ENCODE data around the gene MAPKAP1.
A peak's percentile ranks its signal among the peaks of the same experiment; 100 is the strongest.

The MAPKAP1 gene

DNA sequence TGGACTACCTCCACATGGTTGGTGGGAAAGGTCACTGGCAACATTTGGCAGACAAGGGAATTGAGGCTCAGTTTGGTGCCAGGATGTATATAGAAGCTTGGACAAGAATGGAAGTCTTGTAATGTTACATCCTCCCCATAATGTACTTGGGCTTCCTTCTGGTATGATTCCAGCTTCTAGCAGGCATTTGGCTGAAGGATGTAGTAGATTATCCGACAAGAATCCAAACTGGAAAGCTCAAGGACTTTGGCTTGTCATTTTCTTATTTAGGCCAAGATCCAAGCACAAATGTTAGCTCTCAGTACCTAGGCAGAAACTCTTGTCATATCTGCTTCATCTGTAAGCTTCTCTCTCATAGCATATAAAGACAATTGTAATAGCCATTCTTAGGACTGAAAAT is 209.1 kb downstream of the MAPKAP1 start:
- Histone ChIP-seq H3K27me3 (ENCODE audit: insufficient read depth, insufficient read length) (no peaks in the 10 kb centered on the region), H3K4me1 (ENCODE audit: insufficient read depth, insufficient read length) (peaks cover 9% of the 10 kb centered on the region), H3K9ac (ENCODE audit: insufficient read length, low read depth) (no peak overlapping the region), H3K36me3 (ENCODE audit: insufficient read depth, insufficient read length, low read length) (no peaks in the 10 kb centered on the region), H3K9me3 (ENCODE audit: insufficient read depth, low read length) (no peaks in the 10 kb centered on the region), H3K4me3 (ENCODE audit: insufficient read length, low read depth) (no peak overlapping the region)
- no peak for TF ChIP-seq ZNF274 (IDR thresholded peaks at IDR 0.05; ENCODE audit: low read depth, low read length)
- TF ChIP-seq SUZ12 (IDR thresholded peaks at IDR 0.05; ENCODE audit: extremely low read depth, insufficient read depth, insufficient read length), result no peak
- no peak for TF ChIP-seq YY1 (IDR thresholded peaks at IDR 0.05; ENCODE audit: insufficient read depth, insufficient read length)
- no peak for DNase-seq (ENCODE audit: low read depth, low spot score)

DNA sequence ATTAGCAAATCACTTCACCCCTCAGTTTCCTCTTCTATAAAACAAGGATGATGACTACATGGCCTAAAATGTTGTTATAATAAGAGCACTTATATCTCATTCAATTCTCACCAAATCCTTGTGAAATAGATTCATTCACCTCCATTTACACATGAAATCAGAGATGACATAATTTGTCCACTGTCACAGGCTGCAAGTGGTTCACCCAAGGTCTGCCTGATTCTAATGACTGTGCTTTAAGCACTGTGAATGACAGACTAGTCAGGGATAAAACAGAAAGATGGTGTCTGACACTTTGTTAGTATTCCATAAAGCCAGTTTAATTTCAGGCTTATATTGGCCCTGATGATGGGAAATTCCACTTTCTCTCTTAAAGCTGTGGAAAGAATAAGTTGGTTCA is 209.5 kb downstream of the MAPKAP1 start:
- no peaks in the 10 kb centered on the region for H3K9me3 ChIP-seq (ENCODE audit: insufficient read depth, low read length)
- TF ChIP-seq YY1 (IDR thresholded peaks at IDR 0.05; ENCODE audit: insufficient read depth, insufficient read length) (no peak), ZNF274 (IDR thresholded peaks at IDR 0.05; ENCODE audit: low read depth, low read length) (no peak), SUZ12 (IDR thresholded peaks at IDR 0.05; ENCODE audit: extremely low read depth, insufficient read depth, insufficient read length) (no peak)
- no peak overlapping the region for H3K9ac ChIP-seq (ENCODE audit: insufficient read length, low read depth)
- peaks cover 9% of the 10 kb centered on the region for H3K4me1 ChIP-seq (ENCODE audit: insufficient read depth, insufficient read length)
- H3K4me3 ChIP-seq (ENCODE audit: insufficient read length, low read depth), result no peak overlapping the region
- DNase-seq (ENCODE audit: low read depth, low spot score), result no peak
- H3K36me3 ChIP-seq (ENCODE audit: insufficient read depth, insufficient read length, low read length), result no peaks in the 10 kb centered on the region
- H3K27me3 ChIP-seq (ENCODE audit: insufficient read depth, insufficient read length), result no peaks in the 10 kb centered on the region

DNA sequence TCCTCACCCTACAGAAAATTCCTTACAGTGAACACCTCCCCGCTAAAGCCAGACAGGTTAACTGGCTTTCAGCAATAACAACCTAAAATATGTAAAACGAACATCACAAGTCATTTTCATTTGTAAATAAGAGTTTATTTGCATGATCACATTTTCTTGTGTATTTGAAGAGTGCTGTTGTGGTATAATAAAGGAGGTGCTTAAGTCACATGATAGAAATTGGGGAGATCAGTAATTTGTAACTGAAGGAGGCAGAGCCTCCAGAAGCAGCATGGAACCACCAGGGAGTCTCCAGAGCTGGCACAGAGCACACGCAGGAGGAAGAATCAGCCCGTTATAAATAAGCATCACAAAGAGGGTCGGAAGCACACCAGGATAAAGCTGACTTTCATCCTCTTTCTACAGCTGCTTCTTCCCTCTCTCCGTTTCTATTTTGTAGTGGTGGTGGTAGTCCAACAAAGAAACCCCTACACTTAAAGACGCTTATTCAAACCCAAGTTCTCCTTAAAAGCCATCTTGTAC is 210.6 kb downstream of the MAPKAP1 start:
- Histone ChIP-seq H3K4me1 (ENCODE audit: insufficient read depth, insufficient read length) (peaks cover 9% of the 10 kb centered on the region), H3K36me3 (ENCODE audit: insufficient read depth, insufficient read length, low read length) (no peaks in the 10 kb centered on the region), H3K9me3 (ENCODE audit: insufficient read depth, low read length) (no peaks in the 10 kb centered on the region), H3K27me3 (ENCODE audit: insufficient read depth, insufficient read length) (no peaks in the 10 kb centered on the region), H3K9ac (ENCODE audit: insufficient read length, low read depth) (no peak overlapping the region), H3K4me3 (ENCODE audit: insufficient read length, low read depth) (no peak overlapping the region)
- no peak for DNase-seq (ENCODE audit: low read depth, low spot score)
- TF ChIP-seq SUZ12 (IDR thresholded peaks at IDR 0.05; ENCODE audit: extremely low read depth, insufficient read depth, insufficient read length), result no peak

DNA sequence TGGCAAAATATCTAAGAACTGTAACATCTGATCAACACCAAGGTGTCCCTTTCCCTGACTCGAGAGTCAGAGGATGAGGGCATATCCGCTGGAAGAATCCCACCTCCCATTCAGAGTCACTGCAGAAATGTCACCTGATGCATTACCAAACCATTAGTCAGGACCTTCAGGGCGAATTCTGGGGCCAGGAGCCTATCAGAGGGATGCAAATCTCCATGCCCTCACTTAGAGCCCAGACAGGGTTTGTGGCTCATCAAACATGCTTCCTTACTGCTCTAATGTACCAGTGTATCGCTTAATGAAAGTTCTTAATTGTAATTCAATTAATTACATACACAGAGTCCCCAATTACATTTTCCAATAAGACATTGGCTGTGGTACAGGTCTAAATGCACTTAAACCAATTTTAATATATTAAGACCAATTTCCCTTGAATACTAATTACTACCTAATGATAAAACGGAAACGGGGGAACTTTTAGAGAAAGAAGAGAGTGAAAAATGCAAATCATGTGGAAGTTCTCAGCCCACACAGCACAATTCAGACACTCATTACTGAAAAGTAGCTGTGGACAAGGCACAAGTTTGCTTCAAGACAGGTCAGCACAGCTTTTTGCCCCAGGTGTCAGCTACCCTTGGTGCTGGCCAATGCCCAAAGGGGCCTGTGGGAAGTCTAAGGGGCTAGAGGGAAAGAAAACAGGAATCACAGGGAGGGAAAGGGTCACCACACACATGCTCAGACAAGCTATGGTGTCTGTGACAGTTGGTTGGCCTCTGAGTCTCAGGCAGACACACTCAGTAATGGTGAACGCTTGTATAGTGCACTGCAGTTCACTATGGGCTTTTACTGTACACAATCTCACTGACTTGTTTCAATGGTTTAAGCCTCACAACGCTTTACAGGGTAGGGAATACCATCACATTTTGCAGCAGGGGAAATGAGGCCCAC is 211.6 kb downstream of the MAPKAP1 start:
- TF ChIP-seq ZNF274 (IDR thresholded peaks at IDR 0.05; ENCODE audit: low read depth, low read length), result no peak
- no peak for TF ChIP-seq YY1 (IDR thresholded peaks at IDR 0.05; ENCODE audit: insufficient read depth, insufficient read length)
- TF ChIP-seq SUZ12 (IDR thresholded peaks at IDR 0.05; ENCODE audit: extremely low read depth, insufficient read depth, insufficient read length), result no peak
- Histone ChIP-seq H3K4me1 (ENCODE audit: insufficient read depth, insufficient read length) (peaks cover 9% of the 10 kb centered on the region), H3K27me3 (ENCODE audit: insufficient read depth, insufficient read length) (no peaks in the 10 kb centered on the region), H3K9me3 (ENCODE audit: insufficient read depth, low read length) (no peaks in the 10 kb centered on the region), H3K4me3 (ENCODE audit: insufficient read length, low read depth) (no peak overlapping the region), H3K36me3 (ENCODE audit: insufficient read depth, insufficient read length, low read length) (no peaks in the 10 kb centered on the region), H3K9ac (ENCODE audit: insufficient read length, low read depth) (no peak overlapping the region)
- DNase-seq (ENCODE audit: low read depth, low spot score), result peak; percentile 65

DNA sequence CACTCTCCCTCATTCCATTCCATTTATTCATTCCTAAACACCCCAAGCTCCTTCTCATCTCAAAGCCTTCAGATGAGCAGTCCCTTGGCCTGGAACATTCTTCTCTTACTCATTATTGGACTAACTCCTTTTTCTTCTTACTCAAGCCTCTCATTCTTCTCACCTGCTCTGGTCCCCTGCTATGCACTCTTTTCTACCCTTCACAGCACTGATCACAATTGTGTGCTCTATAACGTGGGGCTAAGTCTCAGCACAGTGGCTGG is 212.4 kb downstream of the MAPKAP1 start:
- TF ChIP-seq SUZ12 (IDR thresholded peaks at IDR 0.05; ENCODE audit: extremely low read depth, insufficient read depth, insufficient read length), result no peak
- TF ChIP-seq YY1 (IDR thresholded peaks at IDR 0.05; ENCODE audit: insufficient read depth, insufficient read length), result no peak
- TF ChIP-seq ZNF274 (IDR thresholded peaks at IDR 0.05; ENCODE audit: low read depth, low read length), result no peak
- H3K4me3 ChIP-seq (ENCODE audit: insufficient read length, low read depth), result no peak overlapping the region
- H3K4me1 ChIP-seq (ENCODE audit: insufficient read depth, insufficient read length), result peaks cover 9% of the 10 kb centered on the region
- no peaks in the 10 kb centered on the region for H3K36me3 ChIP-seq (ENCODE audit: insufficient read depth, insufficient read length, low read length)
- H3K27me3 ChIP-seq (ENCODE audit: insufficient read depth, insufficient read length), result no peaks in the 10 kb centered on the region
- no peaks in the 10 kb centered on the region for H3K9me3 ChIP-seq (ENCODE audit: insufficient read depth, low read length)
- DNase-seq (ENCODE audit: low read depth, low spot score), result no peak
- no peak overlapping the region for H3K9ac ChIP-seq (ENCODE audit: insufficient read length, low read depth)

DNA sequence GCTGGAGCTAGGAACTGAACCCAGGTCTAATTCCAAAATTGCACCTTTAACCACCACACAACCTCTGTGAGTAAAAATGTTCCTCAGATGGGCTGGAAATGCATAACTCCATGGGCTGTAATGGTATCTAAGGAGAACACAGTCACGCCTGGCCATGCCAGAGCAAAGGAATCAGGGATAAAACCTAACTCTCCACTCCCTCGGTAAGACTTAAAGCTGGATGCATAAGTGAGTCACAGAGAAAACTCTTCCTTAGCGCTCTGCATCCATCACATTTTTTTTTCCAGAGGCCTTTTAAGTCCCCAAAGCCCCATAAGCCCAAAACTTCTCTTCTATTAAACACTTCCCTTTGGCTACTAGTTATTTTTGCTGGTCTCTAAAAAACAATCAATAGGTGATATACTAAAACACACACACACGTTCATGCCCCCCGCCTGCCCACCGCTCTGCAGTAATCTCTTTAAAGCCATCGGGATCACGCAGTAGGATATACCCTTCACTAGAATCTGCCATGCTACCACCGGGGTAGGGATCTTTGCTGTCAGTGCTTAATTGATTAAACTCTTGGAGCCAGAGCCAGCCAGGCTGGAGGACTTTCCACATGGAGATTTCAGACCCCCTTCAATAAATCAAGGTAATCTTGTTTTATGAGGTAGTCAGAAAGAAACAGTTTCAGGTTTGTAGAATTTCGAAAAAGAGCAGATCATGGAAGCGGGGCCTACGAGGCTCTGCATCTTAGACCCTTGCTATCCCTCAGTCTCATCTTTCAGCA is 212.9 kb downstream of the MAPKAP1 start:
- no peak for DNase-seq (ENCODE audit: low read depth, low spot score)
- TF ChIP-seq SUZ12 (IDR thresholded peaks at IDR 0.05; ENCODE audit: extremely low read depth, insufficient read depth, insufficient read length) (no peak), YY1 (IDR thresholded peaks at IDR 0.05; ENCODE audit: insufficient read depth, insufficient read length) (no peak)
- Histone ChIP-seq H3K4me1 (ENCODE audit: insufficient read depth, insufficient read length) (peaks cover 9% of the 10 kb centered on the region), H3K27me3 (ENCODE audit: insufficient read depth, insufficient read length) (no peaks in the 10 kb centered on the region), H3K9ac (ENCODE audit: insufficient read length, low read depth) (no peak overlapping the region), H3K9me3 (ENCODE audit: insufficient read depth, low read length) (no peaks in the 10 kb centered on the region), H3K36me3 (ENCODE audit: insufficient read depth, insufficient read length, low read length) (no peaks in the 10 kb centered on the region), H3K4me3 (ENCODE audit: insufficient read length, low read depth) (no peak overlapping the region)

DNA sequence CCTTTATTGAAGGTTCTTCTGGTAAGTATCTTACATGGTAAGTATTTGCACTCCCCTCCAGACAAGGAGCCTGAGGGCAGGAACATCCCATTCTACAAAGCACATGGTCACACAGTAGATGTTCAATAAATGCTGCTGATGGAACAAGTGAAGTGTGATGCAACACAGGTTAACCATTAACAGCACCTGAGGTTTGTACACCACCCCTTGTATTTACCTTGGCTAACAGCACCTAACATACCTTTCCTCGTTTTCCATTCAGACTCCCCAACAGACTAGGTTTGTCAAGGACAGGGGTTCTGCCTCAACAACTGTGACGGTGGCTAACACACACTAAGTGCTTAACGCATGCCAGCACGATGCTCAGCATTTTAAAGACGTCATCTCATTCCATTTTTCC is 213.6 kb downstream of the MAPKAP1 start:
- H3K9me3 ChIP-seq (ENCODE audit: insufficient read depth, low read length), result no peaks in the 10 kb centered on the region
- no peak overlapping the region for H3K4me3 ChIP-seq (ENCODE audit: insufficient read length, low read depth)
- no peak overlapping the region for H3K9ac ChIP-seq (ENCODE audit: insufficient read length, low read depth)

More for the DNA sequence above, 213.6 kb downstream of the MAPKAP1 start:
- no peak for DNase-seq (ENCODE audit: low read depth, low spot score)
- H3K4me1 ChIP-seq (ENCODE audit: insufficient read depth, insufficient read length), result peaks cover 9% of the 10 kb centered on the region
- no peaks in the 10 kb centered on the region for H3K27me3 ChIP-seq (ENCODE audit: insufficient read depth, insufficient read length)
- H3K36me3 ChIP-seq (ENCODE audit: insufficient read depth, insufficient read length, low read length), result no peaks in the 10 kb centered on the region
- no peak for TF ChIP-seq SUZ12 (IDR thresholded peaks at IDR 0.05; ENCODE audit: extremely low read depth, insufficient read depth, insufficient read length)
- TF ChIP-seq ZNF274 (IDR thresholded peaks at IDR 0.05; ENCODE audit: low read depth, low read length), result no peak
- TF ChIP-seq YY1 (IDR thresholded peaks at IDR 0.05; ENCODE audit: insufficient read depth, insufficient read length), result no peak
